ENCODE data around the gene SRCIN1. TPM values are rescaled to one million over a fixed set of nuclear protein-coding genes. Genes with fewer than 3 reads are reported as not detected.

The SRCIN1 gene
- total RNA-seq, 1 donor from 2014 or later: 0.20 TPM

- no peak for DNase-seq (ENCODE audit: low read depth, low spot score)
Observed at GRCh38 chr17:38564254-38564837, 41.4 kb downstream of the SRCIN1 start.

DNA sequence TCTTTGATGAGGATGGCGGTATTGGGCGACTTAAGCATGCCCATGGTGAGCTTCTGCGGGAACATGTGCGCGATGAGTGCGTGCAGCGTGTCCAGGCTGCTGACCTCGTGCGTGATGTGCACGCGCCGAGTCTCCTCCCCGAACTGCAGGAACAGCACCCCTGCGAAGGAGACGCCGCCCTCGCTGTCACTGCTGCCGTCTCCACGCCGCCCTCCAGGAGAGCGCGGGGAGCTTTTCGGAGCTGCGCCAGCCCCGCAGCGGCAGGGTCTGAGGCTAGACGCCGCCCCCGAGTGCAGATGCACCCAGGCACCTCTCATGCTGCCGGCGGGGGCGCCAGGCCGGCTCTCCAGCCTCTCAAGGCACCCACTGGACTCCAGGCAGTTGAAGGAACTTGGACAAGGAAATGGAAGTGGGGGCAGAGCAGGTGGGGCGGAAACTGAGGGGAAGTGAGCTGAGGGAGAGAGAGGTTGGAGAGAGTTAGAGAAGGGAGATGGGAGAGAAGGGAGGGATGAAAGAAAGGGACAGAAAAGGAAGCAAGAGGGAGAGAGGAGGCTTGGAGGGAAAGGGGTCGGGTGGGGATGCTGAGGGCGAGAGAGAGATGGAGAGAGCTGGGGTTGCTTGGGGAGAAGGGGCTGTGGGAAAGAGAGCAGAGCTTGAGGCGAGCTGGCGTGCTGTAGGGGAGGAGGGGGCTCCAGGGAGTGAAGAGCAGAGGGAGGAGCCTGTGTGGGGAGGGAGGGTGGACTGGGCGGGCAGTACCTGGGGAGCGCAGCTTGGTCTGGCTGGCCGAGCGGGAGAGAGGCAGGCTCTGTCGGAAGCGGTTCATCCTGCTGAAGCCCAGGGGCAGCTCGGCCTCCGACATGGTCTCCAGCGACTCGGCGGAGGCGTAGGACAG lies 42.1 kb downstream of the SRCIN1 start:
- no peak for DNase-seq (ENCODE audit: low read depth, low spot score)

- no peak for DNase-seq (ENCODE audit: low read depth, low spot score)
Observed at GRCh38 chr17:38562903-38563302, 42.8 kb downstream of the SRCIN1 start.

- no peak for DNase-seq (ENCODE audit: low read depth, low spot score)
Observed at GRCh38 chr17:38562215-38562569, 43.6 kb downstream of the SRCIN1 start.

- DNase-seq (ENCODE audit: low read depth, low spot score): no peak
Observed at GRCh38 chr17:38561416-38562214, 44.1 kb downstream of the SRCIN1 start.

DNA sequence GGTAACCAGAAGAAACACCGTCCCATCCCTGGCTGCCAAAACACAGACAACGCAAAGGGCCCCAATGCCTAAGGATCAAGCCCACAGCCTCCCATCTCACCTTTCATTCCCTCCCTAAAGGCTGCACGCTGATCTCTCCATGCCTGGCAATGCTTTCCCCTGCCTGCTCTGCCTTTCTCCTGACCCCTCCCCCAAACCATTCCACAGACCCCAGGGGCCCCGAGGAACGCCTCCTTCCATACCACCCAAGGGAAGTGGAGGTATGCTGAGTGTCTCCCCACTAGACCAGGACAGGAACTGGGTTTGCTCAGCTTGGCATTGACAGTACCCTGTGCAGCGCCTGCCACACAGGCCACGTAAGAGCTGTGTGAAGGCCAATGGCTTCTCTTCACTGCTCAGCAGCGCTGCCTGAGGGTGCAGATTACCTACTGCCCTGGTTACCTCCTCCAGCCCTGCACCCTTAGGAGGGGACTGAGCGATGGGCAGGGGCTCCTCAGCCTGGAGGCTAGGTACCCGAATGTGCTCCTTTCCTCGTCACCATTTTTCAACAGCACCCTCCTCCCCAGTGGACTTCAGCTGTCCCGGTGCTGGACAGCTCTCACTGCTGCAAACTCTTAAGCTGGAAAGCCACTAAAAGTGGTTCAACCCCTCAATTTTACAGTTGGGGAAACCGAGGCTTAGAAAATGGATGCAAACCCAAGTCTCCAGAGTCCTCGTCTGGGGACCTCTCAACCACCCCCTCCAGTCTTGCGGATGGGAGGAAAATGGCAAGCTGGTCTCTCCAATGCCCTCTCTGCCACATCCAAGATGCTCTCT lies 45.0 kb downstream of the SRCIN1 start:
- DNase-seq (ENCODE audit: low read depth, low spot score): no peak

GRCh38 chr17:38559880-38560230 lies 45.9 kb downstream of the SRCIN1 start:
- no peak for DNase-seq (ENCODE audit: low read depth, low spot score)

- DNase-seq (ENCODE audit: low read depth, low spot score): no peak
Observed at GRCh38 chr17:38559051-38559879, 46.5 kb downstream of the SRCIN1 start.

DNA sequence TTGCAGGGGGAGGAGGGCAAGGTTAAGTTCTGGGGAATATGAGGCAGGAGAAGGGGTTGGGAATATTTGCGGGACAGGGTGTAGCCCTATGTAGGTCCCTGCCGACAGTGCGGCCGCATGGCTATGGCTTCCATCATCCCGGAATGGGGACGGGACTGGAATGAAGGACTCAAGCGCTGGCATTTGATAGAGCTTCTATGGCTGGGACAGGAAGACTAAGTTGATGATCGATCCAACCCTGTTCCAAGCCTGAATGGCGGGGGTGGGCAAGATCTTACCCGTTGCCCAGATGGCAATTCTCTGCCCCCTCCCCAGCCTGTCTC lies 47.1 kb downstream of the SRCIN1 start:
- no peak for DNase-seq (ENCODE audit: low read depth, low spot score)

DNA sequence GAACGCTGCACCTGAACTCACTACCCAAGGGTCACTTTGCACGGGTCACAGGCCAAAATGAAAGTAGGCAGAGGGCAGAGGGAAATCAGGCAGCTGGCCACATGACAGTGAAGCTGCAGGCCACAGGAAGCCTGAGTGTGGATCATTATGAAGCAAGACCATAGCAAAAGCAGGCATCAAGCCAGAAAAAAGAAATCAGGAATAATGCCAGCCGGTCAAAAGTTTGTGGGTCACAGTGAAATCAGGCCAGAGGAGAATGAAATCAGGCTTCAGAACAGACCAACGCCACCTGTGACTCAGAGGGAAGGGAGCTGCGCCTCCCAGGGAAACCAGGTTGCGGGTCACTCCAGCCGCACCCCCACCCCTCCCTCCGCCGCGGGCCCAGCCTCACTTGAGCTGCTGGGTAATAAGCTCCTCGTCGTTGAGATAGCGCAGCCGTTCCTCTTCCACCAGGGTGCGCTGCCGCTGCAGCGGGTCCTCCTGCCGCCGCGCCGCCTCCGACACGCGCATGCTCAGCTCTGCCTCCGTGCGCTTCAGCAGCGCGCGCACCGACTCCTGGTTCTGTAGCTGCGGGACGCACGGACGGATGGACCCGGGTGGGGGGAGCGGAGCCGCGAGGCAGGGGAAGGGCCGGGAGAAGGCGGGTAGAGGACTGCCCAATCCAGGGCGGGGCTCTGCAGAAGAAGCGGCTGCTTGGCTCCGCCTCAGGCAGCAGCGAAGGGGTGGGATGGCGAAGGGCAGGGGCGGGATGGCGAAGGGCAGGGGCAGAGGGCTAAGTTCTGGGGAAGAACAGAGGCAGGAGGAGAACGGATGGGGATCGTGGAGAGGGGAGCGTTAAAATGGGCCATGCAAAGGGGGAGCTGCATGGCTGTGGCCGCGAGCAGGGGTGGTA lies 47.7 kb downstream of the SRCIN1 start:
- DNase-seq (ENCODE audit: low read depth, low spot score): peak; percentile 57

DNA sequence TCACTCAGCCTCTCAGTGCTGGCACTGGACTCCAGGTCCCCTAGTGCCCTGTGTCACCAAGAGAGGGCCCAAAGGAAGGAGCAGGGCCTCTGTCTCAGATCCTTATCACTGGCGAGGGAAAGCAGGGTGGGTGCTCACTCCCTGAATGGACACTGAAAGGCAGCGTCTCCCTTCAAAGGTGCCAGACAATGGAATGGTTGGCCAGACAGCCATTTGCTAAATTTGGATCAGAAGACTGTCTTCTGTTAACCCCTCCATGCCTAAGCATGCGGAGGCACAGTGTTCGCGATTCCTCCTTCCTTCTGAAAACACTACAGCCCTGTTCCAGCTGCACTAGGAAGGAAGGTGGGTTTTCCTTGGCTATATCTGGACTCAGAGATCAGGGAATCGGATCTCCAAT lies 48.4 kb downstream of the SRCIN1 start:
- DNase-seq (ENCODE audit: low read depth, low spot score): no peak

- no peak for DNase-seq (ENCODE audit: low read depth, low spot score)
Observed at GRCh38 chr17:38556239-38556638, 49.5 kb downstream of the SRCIN1 start.

- DNase-seq (ENCODE audit: low read depth, low spot score): no peak
Observed at GRCh38 chr17:38554430-38555350, 51.1 kb downstream of the SRCIN1 start.

DNA sequence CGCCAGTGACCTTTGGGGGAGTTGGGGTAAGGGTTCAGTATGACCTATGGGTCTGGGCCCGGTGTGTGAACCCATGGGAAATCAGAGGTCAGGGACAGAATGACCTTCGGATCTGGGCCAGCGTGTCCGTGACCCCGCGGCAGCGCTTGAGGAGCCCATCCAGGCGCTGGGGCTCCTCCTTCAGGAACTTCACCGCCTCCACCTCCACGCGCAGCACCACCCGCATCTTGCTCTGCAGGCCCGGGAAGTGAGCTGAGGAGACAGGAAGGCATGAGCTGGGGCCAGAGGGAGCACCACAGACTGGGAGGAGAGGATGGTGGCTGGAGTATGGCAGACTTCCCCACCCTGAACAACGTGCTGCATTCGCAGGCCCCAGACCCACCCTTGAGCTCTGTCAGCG lies 53.4 kb downstream of the SRCIN1 start:
- no peak for DNase-seq (ENCODE audit: low read depth, low spot score)

DNA sequence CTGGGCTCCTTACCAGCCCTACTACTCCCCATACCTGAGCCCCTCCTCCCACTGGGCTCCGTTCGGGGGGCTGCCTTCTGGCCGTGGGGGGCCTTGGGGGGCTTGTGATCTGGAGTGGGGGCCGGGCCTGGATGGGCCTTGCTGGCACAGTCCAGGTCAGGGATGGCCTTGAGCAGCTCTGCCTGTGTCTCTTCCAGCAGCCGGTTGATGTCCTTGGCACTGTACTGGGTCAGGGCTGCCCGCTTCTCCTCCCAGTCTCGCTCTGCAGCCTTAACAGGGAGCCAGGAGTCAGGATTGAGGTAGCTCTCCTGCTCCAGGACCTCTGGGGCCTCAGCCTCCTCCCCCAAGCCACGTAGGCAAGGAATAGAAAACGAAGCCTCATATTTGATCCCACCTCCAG lies 54.6 kb downstream of the SRCIN1 start:
- DNase-seq (ENCODE audit: low read depth, low spot score): no peak

GRCh38 chr17:38550661-38551060 lies 55.1 kb downstream of the SRCIN1 start:
- no peak for DNase-seq (ENCODE audit: low read depth, low spot score)

DNA sequence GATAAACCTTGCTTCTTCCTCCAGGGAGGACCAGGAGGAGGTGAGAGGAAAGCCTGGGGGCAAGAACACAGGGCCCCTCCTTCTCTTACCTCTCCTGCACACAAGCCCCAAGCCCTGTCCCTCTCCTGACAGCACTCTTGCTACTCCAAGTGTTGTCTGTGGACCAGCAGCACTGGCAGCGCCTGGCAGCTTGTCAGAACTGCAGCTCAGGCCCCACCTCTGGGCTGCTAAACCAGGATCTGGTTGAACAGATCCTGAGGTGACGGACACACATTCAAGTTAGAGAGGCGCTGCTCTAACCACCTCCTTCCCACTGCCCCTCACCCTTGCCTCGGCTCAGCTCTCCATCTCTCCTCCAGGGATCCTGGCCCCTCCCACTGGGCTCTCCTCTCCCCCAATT lies 56.5 kb downstream of the SRCIN1 start:
- no peak for DNase-seq (ENCODE audit: low read depth, low spot score)

DNA sequence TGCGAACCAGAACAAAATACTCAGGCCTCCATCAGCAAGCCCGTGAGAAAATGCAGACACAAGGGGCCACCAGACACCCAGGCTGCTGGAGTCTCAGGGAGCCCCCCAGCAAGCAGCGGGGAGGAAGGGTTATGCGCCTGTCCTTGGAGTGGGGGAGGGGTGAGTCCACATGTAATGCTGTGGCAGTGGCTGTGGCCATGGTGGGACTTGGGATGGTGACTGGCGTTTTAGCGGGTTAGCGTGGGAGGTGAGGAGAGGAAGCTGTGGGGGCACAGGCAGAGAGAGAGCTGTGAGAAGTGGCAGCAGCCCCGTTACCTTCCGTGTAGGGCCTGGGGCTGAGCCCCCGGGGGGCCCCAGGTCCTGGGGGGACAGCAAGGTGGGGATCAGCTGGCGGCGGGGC lies 58.3 kb downstream of the SRCIN1 start:
- no peak for DNase-seq (ENCODE audit: low read depth, low spot score)

DNA sequence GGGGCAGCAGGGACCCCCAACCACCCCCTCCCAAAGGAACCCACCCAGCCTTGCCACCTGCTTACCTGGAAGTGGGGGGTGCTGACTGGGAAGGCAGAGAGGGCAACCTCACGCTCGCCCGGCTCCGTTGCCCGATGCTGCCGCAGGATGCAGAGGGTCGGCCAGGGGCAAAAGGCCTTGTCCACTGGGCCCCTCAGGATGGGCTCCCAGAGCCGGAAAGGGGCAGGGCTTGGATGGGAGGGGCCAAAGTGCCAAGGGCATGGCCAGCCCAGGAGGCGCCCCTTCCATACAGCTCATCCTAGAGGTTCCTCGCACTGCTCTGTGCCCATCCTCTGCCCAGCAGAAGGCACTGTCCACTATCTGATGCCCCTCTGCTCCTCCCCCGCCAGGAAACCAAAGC lies 59.4 kb downstream of the SRCIN1 start:
- no peak for DNase-seq (ENCODE audit: low read depth, low spot score)
